Activated naive CD4-positive, alpha-beta T cell (primary cell): ENCODE results near the gene SERBP1.
"Not testable (repeated sequence)": the region's sequence is repeated elsewhere in the genome, so short reads cannot be mapped to it uniquely, and the experiment has no call there.

ENCODE experiments used
- DNase-seq, 4 experiments: peaks; one replicate each; lab custom pipeline; 2025; lab: John Stamatoyannopoulos, UW

Gene SERBP1

DNA sequence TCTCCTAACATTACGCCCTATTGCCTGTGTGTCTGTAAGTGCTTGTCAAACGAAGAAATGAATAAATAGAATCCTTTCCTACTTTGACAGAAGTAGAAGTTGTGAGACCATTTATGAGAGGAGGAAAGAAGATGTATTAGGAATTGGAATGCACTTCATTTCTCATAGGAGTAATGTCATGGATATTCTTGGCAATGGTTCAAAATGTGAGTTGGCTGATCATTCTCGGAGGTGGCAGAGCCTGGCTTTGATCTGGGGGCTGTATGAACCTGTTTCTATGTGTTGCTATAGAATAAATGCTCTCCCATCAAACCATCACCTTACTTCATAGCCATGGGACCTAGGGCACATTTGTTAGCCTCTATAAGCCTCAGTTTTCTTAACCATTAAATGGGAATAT lies 10.1 kb upstream of the SERBP1 start:
- DNase-seq: no peak

DNA sequence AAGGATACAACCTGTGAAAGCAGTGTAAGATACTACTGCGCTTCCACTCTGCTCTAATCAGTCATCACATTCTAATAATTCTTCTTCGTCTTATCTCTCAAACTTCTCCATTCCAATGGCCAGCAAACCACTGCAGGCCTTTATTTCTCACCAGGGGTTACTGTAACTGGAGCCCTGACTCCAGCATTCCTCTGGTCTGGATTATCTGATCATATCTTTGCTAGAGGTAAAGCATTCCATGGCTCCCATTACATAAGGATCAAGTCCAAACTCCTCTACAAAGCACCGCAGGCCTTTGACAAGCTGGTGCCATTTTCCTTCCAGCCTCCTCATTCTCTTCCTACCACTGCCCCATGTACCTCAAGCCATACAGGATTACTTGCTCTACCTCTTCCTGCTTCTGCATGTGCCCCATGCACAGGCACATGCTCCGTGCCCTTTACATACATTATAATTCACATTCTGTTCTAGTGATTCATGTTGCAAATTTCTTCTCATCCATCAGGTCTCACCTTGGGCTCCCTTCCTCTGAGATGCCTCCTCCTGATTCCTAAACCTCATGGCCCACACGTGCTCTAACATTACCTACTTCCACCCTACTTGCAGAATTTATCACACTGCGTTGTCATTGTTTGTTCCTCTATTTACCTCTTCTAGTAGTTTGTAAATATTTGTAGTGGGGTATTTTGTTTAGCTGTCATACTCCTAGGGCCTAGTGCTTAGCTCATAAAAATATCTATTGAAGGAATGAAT lies 9.3 kb upstream of the SERBP1 start:
- no peak for DNase-seq

DNA sequence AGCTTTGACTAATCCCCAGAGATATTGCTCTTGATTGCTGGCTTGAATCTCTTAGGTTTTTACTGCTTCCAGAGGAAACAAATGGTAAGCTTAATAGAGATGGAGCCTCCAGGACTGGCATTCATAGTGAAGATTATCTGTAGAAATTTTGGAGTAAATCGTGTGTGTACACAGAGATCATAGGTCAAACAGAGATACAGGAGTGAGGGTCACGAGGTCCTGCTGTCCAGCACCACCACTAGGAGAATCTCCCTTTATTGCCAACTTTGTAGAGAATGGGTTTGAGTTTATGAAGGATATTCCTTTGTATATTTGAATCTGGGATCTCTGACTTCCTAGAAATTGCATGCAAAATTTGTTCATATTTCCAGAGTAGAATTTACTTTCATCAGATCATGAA lies 7.8 kb upstream of the SERBP1 start:
- DNase-seq: no peak

DNA sequence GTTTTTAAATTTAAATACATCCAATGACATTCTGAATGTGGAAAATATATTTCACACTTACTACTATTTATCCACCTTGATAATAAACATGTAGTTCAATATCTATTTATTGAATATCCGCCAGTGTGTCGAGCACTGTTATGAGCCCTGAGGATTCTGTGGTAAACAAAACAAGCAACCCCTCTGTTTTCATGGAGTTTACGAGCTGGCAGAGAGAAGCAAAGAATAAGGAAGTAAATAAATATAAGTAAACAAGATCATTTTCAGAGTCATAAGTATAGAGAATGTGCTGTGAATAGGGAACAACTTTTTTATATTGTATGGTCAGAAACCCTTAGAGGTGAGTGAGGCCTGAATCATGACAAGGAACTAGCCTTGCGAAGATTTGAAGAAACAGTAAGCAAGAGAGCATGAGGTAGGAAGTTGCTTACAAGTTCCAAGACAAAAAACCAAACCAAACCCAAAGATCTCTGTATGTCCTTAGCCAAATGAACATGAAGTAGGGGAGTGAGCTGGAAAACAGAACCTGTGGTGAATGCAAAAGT lies 6.4 kb upstream of the SERBP1 start:
- no peak for DNase-seq

DNA sequence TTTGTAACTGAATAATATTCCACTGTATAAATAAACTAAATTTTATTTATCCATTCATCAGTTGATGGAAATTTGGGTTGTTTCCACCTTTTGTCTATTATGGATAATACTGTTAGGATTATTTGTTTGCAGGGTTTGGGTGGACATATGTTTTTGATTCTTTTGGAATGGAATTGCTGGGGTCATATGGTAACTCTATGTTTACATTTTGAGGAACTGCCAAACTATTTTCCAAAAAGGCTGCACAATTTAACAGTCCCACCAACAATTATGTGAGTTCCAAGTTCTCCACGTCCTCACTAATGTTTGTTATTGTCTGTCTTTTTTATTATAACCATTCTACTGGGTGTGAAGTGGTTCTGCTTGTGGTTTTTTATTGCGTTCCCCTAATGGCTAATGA lies 4.3 kb upstream of the SERBP1 start:
- DNase-seq: no peak

DNA sequence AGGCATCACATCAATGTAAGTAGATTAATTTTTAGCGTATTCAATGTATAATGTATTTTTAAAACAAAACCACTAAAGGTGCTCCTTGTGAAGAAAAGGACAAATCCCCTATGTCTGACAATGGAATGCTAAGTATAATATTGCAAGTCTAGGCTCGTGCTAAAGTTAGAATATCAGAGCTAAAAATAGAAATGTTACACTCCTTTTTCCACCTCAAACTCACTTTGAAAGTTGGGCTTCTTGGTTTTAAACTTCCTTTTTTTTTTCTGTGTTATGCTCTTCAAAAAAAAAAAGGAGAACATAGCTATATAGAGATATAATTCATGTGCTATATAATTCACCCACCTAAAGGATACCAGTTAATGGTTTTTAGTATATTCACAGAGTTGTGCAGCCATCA lies 3.6 kb upstream of the SERBP1 start:
- DNase-seq: no peak

DNA sequence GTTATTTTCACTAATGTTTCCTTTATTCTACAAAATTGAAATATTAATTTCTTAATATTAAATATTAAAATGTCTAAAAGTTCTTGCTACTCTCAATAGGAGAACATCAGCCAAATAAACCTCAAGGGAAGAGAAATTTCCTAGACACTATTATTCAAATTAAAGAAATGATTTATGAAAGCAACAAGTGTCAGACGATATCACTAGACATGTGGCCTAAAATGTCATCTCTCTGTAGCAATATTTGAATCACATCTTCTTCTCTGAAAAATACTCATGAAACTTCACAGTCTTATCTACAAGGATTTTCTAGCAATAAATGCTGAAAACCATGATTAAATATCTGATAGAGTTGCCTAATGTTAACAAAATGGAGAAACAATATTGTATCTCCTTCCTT lies 2.5 kb upstream of the SERBP1 start:
- no peak for DNase-seq

DNA sequence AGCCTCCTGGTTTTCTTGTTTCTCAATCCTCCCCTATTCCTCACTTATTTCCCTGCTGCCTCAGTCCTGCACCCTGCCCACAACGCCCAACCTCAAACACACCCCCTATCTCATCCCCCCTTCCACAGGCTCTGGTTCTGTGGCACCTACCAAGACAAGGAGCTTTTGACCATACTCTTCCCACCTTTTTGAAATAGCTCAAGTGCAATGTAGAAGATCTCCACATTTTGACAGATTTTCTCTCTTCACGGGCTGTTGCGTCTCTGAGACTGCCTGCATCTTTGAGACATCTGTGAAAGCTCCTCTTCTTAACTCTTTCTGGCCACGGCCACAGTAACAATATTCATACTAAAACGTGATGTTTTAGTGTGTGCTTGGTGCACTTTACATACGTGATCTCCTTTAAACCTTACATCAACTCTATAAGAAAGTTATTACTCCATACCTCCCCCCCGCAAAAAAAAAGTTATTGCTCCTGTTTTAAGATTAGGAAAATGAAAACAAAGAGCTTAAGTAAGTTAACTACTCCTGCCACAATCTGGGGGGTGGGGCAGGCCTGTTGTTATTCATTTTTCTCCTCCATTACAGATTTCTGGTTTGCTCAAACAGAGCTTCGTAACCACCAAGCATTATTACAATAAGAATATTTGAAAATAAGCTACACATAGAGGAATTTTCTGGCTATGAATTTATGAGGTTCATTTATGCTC lies 1.8 kb upstream of the SERBP1 start:
- DNase-seq: no peak

DNA sequence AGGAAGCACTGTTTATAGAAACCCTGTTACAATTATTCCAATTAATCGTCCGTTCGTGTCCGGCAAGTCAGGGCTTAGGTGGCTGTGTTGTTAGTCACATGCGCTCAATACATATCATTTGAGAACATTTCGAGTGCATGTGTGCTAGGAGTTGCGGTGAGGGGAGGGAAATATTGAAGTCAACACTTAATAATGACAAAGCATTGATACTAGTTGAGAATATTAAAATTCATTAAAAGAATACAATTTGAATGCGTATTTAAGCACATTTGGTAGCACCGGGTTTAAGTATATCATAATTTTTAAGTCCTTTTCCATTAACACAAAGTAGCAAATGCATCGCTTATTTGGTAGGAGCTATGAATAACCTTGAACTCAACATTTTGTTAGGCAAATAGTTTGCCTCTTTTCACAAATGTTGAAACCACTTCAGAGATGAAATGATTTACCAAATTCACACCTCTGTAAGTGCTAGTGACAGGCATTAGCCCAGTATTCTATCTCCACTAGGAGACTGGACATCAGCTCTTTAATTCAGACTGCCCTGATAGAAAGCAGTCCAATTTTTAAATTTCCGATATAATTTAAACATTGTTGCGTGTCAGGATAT lies 1.1 kb upstream of the SERBP1 start:
- DNase-seq: no peak

DNA sequence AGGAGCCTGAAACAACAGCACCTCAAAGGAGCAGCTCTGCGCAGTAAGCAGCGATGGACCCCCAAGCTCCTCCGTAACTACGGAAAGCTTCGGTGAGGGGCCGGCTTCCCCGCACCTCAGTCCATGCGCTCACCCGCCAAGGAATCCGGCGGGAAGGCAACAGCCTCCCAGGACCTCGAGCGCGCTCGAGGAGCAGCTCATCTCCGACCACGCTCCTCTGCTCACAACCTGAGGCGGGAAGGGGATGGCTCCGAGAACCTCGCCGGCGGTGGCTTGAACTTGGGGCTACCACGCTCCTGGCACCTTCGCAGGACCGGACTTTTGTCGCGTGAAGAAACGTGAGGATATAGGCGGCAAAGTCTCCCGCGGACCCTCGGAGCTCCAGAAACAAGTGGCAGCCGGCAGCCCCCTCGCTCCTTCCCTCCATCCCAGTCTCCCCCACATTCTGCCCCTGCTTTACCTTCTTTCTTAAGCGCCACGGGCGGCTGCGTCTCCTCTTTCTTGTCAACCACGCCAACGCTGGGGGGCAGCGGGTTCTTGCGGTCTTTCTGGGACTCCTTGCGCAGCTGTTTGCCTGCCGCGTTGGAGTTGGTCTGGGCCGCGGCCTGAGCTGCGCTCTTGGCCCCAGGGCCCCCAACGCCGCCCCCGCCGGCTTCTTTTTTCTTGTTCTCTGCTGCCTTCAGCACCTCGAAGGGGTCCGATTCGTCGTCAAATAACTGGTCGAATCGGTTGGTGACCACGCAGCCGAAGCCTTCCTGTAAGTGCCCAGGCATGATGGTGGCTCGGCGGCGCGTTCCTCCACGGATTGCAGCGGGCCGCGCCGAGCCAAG lies 459 bp downstream of the SERBP1 start:
- peak in 3 of 4 experiments; percentile 24 to 62 (median 39) for DNase-seq

DNA sequence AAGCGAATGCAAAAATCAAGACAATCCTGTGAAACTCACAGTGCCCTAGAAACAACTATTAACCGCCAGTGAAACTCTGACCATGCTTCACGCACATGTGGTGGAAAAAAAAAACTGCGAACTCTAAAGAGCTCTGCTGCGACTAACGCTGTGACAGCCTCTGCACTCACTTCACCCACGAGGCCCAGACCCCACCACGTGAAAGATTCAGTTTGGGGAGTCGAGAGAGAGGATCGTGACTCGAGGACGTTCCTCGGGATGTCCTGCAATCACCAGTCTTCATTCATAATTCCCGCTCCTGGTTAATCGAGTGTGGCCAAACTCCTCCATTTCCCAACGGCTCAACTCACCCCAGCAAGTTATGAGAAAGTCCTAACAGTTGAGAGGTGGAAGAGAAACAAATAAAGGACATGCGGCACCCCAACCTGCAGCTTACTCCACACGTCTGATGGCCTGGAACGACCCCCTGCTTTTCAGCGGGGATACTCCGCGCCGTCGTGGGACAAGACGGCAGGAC lies 1.1 kb downstream of the SERBP1 start:
- DNase-seq: peak in 3 of 4 experiments; percentile 8 to 39 (median 26)

DNA sequence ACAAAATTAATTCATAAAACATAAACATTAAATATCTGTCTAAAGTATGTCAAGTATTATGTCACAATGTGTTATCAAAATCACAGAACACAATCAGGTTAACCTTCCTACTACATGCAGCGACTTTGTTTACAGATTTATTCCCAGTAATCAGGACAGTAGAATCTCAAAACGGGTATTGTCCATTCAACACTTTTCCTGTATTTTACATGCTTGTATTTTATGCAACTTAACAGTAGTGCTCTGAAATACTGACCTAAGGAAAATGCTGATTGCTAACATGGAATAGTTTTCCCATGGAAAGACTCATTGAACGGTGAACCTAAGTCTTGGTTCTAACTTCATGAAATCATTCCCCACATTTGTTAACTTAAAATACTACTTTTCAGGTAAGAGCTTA lies 2.3 kb downstream of the SERBP1 start:
- DNase-seq: no peak

DNA sequence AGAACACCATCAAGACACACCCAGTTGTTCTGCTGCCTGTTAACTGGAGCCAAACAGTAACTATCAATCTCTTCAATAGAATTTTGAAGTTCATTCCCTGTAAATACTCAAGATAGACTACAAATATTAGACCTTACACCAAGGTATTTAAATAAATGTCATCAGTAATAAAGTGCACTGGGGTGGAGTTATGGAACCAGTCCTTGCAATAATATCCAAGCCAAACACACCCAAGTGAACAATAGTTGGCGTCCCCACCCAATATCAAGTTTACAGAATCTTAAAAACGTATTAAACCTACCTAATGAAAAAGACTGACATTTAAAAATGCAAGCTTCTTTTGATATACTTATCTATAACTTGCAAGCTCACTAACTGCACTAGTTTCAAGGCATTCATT lies 2.7 kb downstream of the SERBP1 start:
- no peak for DNase-seq

DNA sequence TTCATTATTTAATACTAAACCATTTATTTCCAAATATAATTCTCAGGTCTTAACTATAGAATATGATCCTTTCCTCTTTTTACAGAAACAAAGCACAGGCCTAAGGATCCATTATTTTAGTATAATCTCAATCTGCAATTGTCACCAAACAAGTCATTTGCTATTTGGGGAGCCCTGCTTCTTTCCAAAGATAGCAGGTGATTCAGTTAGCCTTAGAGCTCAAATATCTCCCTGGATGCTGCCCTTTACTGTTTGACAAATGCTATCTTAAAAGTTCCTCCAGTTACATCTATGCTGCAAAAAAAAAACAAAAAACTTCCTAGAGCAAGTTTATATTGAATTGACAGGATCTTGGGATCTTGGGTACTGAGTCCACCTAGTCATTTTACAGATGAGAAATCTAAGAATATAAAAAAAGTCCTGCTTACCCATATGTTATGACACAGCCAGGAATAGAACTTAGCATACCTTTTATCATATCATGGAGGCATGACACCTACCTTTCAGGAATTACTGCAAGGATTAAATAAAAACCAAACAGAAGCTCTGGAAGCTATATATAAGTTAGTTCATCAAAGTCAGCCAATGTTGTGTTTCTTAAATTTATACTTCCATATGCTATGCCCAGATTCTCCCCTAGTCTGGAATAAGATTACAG lies 9.2 kb downstream of the SERBP1 start:
- no peak for DNase-seq

DNA sequence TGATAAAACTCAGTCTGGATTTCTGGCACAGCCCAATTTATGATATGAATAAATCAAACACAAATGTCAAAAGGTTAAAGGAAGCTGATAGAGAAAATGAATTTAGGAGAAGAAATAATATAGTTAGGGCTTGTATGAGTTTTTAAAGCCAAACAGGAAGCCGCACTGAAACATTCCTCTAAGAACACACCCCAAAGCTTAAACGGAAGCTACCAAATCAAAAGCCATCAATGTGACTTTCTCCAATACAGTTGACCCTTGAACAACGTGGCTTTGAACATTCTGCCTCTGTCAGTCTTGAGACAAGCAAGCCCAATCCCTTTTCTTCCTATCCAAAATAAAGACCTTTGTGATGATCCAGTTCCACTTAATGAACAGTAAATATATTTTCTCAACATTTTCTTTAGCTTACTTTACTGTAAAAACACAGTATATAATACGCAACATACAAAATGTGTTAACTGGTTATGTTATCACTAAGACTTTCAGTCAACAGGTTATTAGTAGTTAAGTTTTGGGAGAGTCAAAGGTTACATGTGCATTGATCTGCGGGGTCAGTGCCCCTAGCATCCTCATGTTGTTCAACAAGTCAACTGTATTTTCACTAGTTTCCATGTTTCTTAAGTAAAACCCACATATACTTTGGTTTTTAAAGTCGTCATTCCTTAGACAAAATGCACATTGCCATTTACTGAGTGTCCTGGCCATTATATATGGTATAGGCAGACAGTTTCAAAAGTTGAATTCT lies 11.2 kb downstream of the SERBP1 start:
- no peak for DNase-seq

DNA sequence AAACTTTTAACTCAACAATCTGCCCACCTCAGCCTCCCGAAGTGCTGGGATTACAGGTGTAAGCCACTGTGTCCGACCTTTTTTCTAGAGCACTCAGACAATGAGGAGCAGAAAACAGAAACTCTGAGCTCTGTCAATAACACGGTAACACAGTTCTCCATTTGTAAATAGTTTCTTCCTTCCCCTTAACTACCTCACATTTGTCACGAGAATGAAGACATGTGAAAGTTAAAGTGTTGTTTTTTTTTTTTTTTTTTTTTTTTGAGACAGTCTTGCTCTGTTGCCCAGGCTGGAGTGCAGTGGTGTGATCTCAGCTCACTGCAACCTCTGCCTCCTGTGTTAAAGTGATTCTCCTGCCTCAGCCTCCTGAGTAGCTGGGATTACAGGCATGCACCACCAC lies 12.5 kb downstream of the SERBP1 start:
- not testable (repeated sequence) for DNase-seq

DNA sequence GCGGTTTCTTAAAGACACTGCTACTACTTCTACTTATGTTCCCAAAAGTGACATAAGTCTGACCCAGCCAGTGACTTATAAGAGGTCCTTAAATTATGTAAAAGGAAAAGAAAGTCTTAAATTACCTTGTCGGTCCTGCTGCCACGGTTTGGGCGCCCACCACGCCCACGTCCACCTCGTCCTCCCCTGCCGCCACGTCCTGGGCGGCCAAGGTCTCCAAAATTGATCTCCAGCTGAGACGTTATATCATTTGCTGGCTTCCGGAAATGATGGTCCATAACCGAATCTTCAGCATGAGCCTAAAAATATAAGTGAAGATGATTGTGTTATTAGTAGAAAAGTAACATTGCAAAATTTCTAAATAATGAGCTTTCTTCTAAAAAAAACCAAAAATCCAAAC lies 15.2 kb downstream of the SERBP1 start:
- DNase-seq: no peak

DNA sequence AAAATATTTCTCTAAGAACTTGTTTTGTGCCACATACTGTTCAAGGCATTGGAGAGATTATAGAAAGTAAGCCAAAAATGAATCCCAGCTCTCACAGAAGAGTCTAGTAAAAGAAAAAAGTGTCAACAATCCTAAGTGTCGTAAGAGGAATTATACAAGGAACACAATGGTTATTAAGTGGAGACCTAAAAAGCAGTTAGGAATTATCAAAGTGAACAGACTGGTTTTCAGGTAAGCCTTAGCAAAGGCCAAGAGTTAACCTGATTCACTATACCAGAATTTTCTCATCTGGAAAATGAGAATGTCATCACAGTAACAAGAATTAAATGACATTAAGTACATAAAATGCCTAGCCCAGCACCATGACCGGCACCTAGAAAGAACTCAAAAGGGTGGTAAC lies 15.6 kb downstream of the SERBP1 start:
- DNase-seq: no peak

DNA sequence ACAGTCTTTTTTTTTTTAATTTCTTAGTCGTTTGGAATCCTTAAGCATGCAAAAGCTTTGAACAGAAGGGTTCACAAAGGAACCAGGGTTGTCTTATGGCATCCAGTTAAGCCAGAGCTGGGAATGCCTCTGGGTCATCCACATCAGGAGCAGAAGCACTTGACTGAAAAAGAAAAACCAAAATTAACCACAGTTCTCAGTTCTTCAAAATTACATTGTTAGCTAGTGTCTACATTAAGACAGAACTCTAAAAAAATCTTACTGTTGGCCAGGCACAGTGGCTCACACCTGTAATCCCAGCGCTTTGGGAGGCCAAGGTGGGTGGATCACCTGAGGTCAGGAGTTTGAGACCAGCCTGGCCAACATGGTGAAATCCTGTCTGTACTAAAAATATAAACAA lies 17.1 kb downstream of the SERBP1 start:
- not testable (repeated sequence) for DNase-seq

DNA sequence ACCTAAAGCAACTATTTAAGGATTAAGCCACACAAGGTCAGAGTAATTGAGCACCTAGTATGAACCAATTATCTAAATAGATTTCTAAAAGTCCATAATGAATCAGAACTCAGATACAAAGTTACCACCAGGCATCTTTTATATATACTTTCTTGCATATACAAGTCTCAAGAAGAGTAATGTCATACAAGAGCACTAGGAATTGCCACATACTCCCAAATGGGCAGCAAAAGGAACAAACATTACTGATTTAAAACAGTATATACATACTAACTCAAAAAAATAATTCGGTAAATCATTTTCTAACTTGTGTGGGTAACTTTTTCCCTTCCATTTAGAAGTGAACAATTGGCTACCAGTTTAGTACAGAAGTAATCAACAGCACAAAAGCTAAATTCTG lies 22.1 kb downstream of the SERBP1 start:
- no peak for DNase-seq

DNA sequence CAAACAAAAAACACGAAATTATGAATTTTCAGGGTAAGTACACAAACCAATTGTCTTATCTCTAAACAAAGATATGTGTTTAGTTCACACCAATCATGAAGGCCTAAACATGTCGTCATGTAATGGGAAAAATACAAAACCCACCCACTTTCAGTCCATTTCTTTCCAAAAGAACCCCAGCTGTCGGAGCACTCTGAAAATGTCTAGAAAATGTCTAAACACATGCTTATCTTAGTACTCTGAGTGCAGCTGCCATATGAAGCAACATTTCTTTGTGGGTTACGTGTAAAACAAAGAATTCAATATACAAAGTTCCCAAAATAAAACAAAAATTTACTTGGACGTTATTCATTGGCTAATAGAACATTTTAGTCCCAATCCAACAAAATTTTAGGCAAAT lies 22.7 kb downstream of the SERBP1 start:
- DNase-seq: no peak
